Neutrophil (primary cell): ENCODE data around the gene PRR7.
"Not testable (repeated sequence)": the region's sequence is repeated elsewhere in the genome, so short reads cannot be mapped to it uniquely, and the experiment has no call there.

ENCODE experiments used
- H3K27ac ChIP-seq: fragments of 200-600 bp; sonication (generic); 2 replicates; pipeline ENCODE4 v1.5.1; 2016; ENCODE audit warnings: mild to moderate bottlenecking, moderate library complexity
- H3K27me3 ChIP-seq: fragments of 200-600 bp; sonication (generic); 2 replicates; pipeline ENCODE4 v1.6.0; 2016; ENCODE audit warnings: mild to moderate bottlenecking
- H3K36me3 ChIP-seq: fragments of 200-600 bp; sonication (generic); 2 replicates; pipeline ENCODE4 v1.5.1; 2017
- H3K4me1 ChIP-seq, 2 experiments: fragments of 200-600 bp in 1 of 2; sonication (generic) in 1 of 2; 1 replicate in 1 of 2; 2 replicates in 1 of 2; pipeline versions ENCODE4 v1.5.1 to v1.6.1; 2013 to 2016; ENCODE audit warnings: low read depth in 1 of 2, low read length in 1 of 2, mild to moderate bottlenecking in 1 of 2, moderate library complexity in 1 of 2; ENCODE audit not compliant: control insufficient read depth in 1 of 2, insufficient read depth in 1 of 2
- H3K4me3 ChIP-seq, 2 experiments: fragments of 200-600 bp in 1 of 2; sonication (generic) in 1 of 2; 1 replicate in 1 of 2; 2 replicates in 1 of 2; pipeline ENCODE4 v1.5.1; 2013 to 2016; ENCODE audit warnings: low read depth in 1 of 2, low read length in 1 of 2, mild to moderate bottlenecking in 1 of 2, moderate library complexity in 1 of 2
- H3K9me3 ChIP-seq: fragments of 200-600 bp; sonication (generic); 2 replicates; pipeline ENCODE4 v1.5.1; 2016
- CTCF ChIP-seq: fragments of 200-600 bp; sonication (generic); IDR thresholded peaks from 2 replicates; pipeline ENCODE4 v1.5.1; 2016; ENCODE audit warnings: antibody characterized with exemption

PRR7 gene

GRCh38 chr5:177479774-177480173, 33.2 kb downstream of the PRR7 start:
- H3K4me1 ChIP-seq: peaks cover 32 to 35% of the 10 kb centered on the region in 2 experiments
- peaks cover 67% of the 10 kb centered on the region for H3K36me3 ChIP-seq
- H3K27me3 ChIP-seq: peaks cover 11% of the 10 kb centered on the region
- H3K4me3 ChIP-seq: no peak overlapping the region
- H3K9me3 ChIP-seq: no peaks in the 10 kb centered on the region
- peak overlapping the region; percentile 82 for H3K27ac ChIP-seq
- TF ChIP-seq CTCF: no peak

GRCh38 chr5:177482359-177482795, 35.8 kb downstream of the PRR7 start:
- Histone ChIP-seq H3K9me3 (no peaks in the 10 kb centered on the region), H3K36me3 (peaks cover 91% of the 10 kb centered on the region), H3K27ac (peak overlapping the region; percentile 36), H3K27me3 (no peaks in the 10 kb centered on the region), H3K4me1 (peaks cover 25 to 26% of the 10 kb centered on the region in 2 experiments), H3K4me3 (no peak overlapping the region)
- TF ChIP-seq CTCF: no peak

- Histone ChIP-seq H3K4me1 (peaks cover 20 to 21% of the 10 kb centered on the region in 2 experiments), H3K27me3 (no peaks in the 10 kb centered on the region), H3K4me3 (no peak overlapping the region), H3K27ac (no peak overlapping the region), H3K36me3 (peaks cover 91% of the 10 kb centered on the region), H3K9me3 (no peaks in the 10 kb centered on the region)
- TF ChIP-seq CTCF: no peak
Measured at GRCh38 chr5:177483042-177483441, 36.4 kb downstream of the PRR7 start.

GRCh38 chr5:177483994-177484901, 37.6 kb downstream of the PRR7 start:
- Histone ChIP-seq H3K4me3 (no peak overlapping the region), H3K4me1 (peaks cover 8 to 9% of the 10 kb centered on the region in 2 experiments), H3K27me3 (no peaks in the 10 kb centered on the region), H3K36me3 (peaks cover 91% of the 10 kb centered on the region), H3K9me3 (no peaks in the 10 kb centered on the region), H3K27ac (peak overlapping the region; percentile 9)
- TF ChIP-seq CTCF: no peak

- H3K4me3 ChIP-seq: no peak overlapping the region
- no peaks in the 10 kb centered on the region for H3K27me3 ChIP-seq
- H3K4me1 ChIP-seq: peaks cover under 1 to 1% of the 10 kb centered on the region in 2 experiments
- peak overlapping the region; percentile 9 for H3K27ac ChIP-seq
- TF ChIP-seq CTCF: no peak
- H3K9me3 ChIP-seq: no peaks in the 10 kb centered on the region
- H3K36me3 ChIP-seq: peaks cover 91% of the 10 kb centered on the region
Measured at GRCh38 chr5:177484902-177485549, 38.4 kb downstream of the PRR7 start.

- H3K4me1 ChIP-seq, H3K27ac ChIP-seq: not testable (repeated sequence)
- H3K36me3 ChIP-seq: peaks cover 97% of the 10 kb centered on the region
Measured at GRCh38 chr5:177485753-177486152, 39.1 kb downstream of the PRR7 start.

More at GRCh38 chr5:177485753-177486152, 39.1 kb downstream of the PRR7 start:
- not testable (repeated sequence) for H3K4me3 ChIP-seq, H3K9me3 ChIP-seq, H3K27me3 ChIP-seq
